HepG2 (cell line): ENCODE measurements around the gene SLC9A8. TPM values are rescaled to one million over a fixed set of nuclear protein-coding genes. Genes with fewer than 3 reads are reported as not detected.

Experiments
- ARNT ChIP-seq: fragments of 450-650 bp; IDR thresholded peaks from 2 replicates; pipeline ENCODE4 v1.6.1; 2017
- ATAD3A ChIP-seq: sonication (generic); formaldehyde crosslinking; IDR thresholded peaks from 2 replicates; pipeline ENCODE4 v1.4.0; 2020; ENCODE audit warnings: missing genetic modification reagents
- ELF4 ChIP-seq: sonication (generic); formaldehyde crosslinking; IDR thresholded peaks from 2 replicates; pipeline ENCODE4 v1.5.0; 2020; ENCODE audit warnings: missing genetic modification reagents, mild to moderate bottlenecking, moderate library complexity, borderline replicate concordance
- HCFC1 ChIP-seq: fragments of 150-350 bp; IDR thresholded peaks from 2 replicates; pipeline ENCODE4 v1.6.1; 2014; ENCODE audit warnings: low read depth, low read length
- HHEX ChIP-seq: IDR thresholded peaks from 2 replicates; pipeline ENCODE4 v1.6.1; 2016; ENCODE audit warnings: control low read depth
- KDM3A ChIP-seq: IDR thresholded peaks from 2 replicates; pipeline ENCODE4 v1.6.1; 2018; ENCODE audit warnings: low read depth, missing compliant biosample characterization
- POLR2AphosphoS2 ChIP-seq: IDR thresholded peaks from 2 replicates; pipeline ENCODE4 v1.6.1; 2011; ENCODE audit warnings: low read depth, low read length, improper control_type of control experiment
- PRPF4 ChIP-seq: fragments of 200-400 bp; formaldehyde crosslinking; IDR thresholded peaks from 2 replicates; pipeline ENCODE4 v1.6.1; 2016; ENCODE audit warnings: low read length, low read depth; ENCODE audit not compliant: poor library complexity, severe bottlenecking
- TEAD2 ChIP-seq: sonication (generic); formaldehyde crosslinking; IDR thresholded peaks from 2 replicates; pipeline ENCODE4 v1.9.0; 2021; ENCODE audit warnings: missing genetic modification reagents
- ZFAT ChIP-seq: sonication (generic); formaldehyde crosslinking; conservative IDR thresholded peaks from 2 replicates; pipeline ENCODE4 v1.8.1; 2023; ENCODE audit warnings: missing genetic modification reagents, inconsistent platforms
- ZKSCAN5 ChIP-seq: sonication (generic); formaldehyde crosslinking; IDR thresholded peaks from 2 replicates; pipeline ENCODE4 v1.5.1; 2020; ENCODE audit warnings: mild to moderate bottlenecking, missing genetic modification reagents
- ZNF136 ChIP-seq: sonication (generic); formaldehyde crosslinking; IDR thresholded peaks from 2 replicates; pipeline ENCODE4 v1.8.1; 2022; ENCODE audit warnings: low read depth, mild to moderate bottlenecking, moderate library complexity, missing genetic modification reagents
- ZNF331 ChIP-seq: sonication (generic); formaldehyde crosslinking; IDR thresholded peaks from 2 replicates; pipeline ENCODE4 v1.4.0; 2020; ENCODE audit warnings: missing genetic modification reagents
- ZNF335 ChIP-seq: sonication (generic); formaldehyde crosslinking; IDR thresholded peaks from 2 replicates; pipeline ENCODE4 v1.4.0; 2020; ENCODE audit warnings: missing genetic modification reagents
- ZNF441 ChIP-seq: sonication (generic); formaldehyde crosslinking; IDR thresholded peaks from 2 replicates; pipeline ENCODE4 v1.7.0; 2021; ENCODE audit warnings: missing genetic modification reagents, borderline replicate concordance
- ZNF674 ChIP-seq: sonication (generic); formaldehyde crosslinking; IDR thresholded peaks from 2 replicates; pipeline ENCODE4 v1.5.0; 2020; ENCODE audit warnings: low read depth, mild to moderate bottlenecking, missing genetic modification reagents
- polyA plus RNA-seq, 8 experiments: library from polyadenylated mRNA; depleted of rRNA in 3 of 8; stranded (reverse) in 7 of 8; unstranded in 1 of 8; fragments of >200 nt; fragmentation: Illumina TruSeq in 4 of 8; extraction: Trizol in 4 of 8; gene quantifications; 2 replicates each; pipeline versions ENCODE4 v1.2.1 to v1.2.3, GENCODE V29; 2011 to 2016; ENCODE audit warnings: low read depth in 4 of 8, missing spikeins in 1 of 8, mixed read lengths in 1 of 8; ENCODE audit not compliant: insufficient read depth in 1 of 8
- total RNA-seq, 5 experiments: library from RNA; depleted of rRNA; stranded (reverse); fragments of >200 nt; fragmentation: Illumina TruSeq; extraction: Trizol; gene quantifications; 2 replicates each; pipeline ENCODE4 v1.2.3, GENCODE V29; 2016; ENCODE audit warnings: low read depth in 1 of 5
- TF ChIP-seq, protein P1 (sequence below): IDR thresholded peaks from 2 replicates; pipeline ENCODE4 v1.6.1; 2016; ENCODE audit warnings: low read depth, borderline replicate concordance
- TF ChIP-seq, protein P2 (sequence below): IDR thresholded peaks from 2 replicates; pipeline ENCODE4 v1.6.1; 2012; ENCODE audit warnings: low read length, improper control_type of control experiment
- TF ChIP-seq, protein P3 (sequence below): sonication (generic); formaldehyde crosslinking; IDR thresholded peaks from 2 replicates; pipeline ENCODE4 v1.4.0; 2020; ENCODE audit warnings: missing genetic modification reagents, borderline replicate concordance
- TF ChIP-seq, protein P4 (sequence below): sonication (generic); formaldehyde crosslinking; IDR thresholded peaks from 2 replicates; pipeline ENCODE4 v1.4.0; 2020; ENCODE audit warnings: mild to moderate bottlenecking, missing genetic modification reagents, borderline replicate concordance

SLC9A8 gene
- total and polyA plus RNA-seq, 2 of the 13 experiments (the other 11 are each of a cell fraction or from before 2014, with no cell fraction given), result 4.1 to 7.4 TPM

DNA sequence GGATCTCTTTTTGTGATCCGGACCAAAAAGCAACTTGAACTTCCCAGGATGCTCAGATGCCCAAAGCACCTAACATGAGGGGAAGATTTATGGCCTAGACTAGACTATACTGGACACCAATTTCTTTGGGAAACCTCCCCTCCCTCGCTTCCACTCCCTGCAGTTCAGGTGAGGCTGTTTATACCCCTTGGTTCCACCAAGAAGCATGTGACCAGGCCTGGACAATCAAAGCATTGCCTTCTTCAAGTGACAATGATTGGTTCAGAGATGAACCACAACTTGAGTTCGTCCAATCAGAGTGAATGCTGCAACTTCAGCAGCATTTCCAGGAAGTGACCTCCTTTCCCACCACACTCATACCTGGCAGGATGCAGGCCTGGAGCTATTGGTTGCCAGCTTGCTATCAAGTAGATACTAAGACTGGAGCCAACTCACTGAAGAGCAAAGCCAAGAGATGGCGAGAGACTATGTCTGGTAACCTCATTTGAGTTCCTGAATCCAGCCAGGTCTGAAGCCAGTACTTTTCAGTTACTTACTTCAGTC, 45.6 kb upstream of the SLC9A8 start (continued):
- TF ChIP-seq KDM3A (no peak), ARNT (no peak), ELF4 (CRISPR knock-in tag) (0 out of 2 replicates have a peak, but pooled peaks have one; percentile 6), ZNF335 (CRISPR knock-in tag) (no peak), HCFC1 (no peak), ZNF674 (CRISPR knock-in tag) (no peak), ZKSCAN5 (no peak), ZNF136 (CRISPR knock-in tag) (no peak), TEAD2 (CRISPR knock-in tag) (no peak), ATAD3A (no peak), POLR2AphosphoS2 (no peak), PRPF4 (no peak), ZNF331 (CRISPR knock-in tag) (no peak), HHEX (CRISPR knock-in tag) (no peak), ZFAT (CRISPR knock-in tag) (no peak), ZNF441 (CRISPR knock-in tag) (no peak)
- TF ChIP-seq, protein P1, sequence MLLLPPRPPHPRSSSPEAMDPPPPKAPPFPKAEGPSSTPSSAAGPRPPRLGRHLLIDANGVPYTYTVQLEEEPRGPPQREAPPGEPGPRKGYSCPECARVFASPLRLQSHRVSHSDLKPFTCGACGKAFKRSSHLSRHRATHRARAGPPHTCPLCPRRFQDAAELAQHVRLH (CRISPR knock-in tag), result no peak
- TF ChIP-seq, protein P2, sequence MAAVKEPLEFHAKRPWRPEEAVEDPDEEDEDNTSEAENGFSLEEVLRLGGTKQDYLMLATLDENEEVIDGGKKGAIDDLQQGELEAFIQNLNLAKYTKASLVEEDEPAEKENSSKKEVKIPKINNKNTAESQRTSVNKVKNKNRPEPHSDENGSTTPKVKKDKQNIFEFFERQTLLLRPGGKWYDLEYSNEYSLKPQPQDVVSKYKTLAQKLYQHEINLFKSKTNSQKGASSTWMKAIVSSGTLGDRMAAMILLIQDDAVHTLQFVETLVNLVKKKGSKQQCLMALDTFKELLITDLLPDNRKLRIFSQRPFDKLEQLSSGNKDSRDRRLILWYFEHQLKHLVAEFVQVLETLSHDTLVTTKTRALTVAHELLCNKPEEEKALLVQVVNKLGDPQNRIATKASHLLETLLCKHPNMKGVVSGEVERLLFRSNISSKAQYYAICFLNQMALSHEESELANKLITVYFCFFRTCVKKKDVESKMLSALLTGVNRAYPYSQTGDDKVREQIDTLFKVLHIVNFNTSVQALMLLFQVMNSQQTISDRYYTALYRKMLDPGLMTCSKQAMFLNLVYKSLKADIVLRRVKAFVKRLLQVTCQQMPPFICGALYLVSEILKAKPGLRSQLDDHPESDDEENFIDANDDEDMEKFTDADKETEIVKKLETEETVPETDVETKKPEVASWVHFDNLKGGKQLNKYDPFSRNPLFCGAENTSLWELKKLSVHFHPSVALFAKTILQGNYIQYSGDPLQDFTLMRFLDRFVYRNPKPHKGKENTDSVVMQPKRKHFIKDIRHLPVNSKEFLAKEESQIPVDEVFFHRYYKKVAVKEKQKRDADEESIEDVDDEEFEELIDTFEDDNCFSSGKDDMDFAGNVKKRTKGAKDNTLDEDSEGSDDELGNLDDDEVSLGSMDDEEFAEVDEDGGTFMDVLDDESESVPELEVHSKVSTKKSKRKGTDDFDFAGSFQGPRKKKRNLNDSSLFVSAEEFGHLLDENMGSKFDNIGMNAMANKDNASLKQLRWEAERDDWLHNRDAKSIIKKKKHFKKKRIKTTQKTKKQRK, result no peak
- TF ChIP-seq, protein P3, sequence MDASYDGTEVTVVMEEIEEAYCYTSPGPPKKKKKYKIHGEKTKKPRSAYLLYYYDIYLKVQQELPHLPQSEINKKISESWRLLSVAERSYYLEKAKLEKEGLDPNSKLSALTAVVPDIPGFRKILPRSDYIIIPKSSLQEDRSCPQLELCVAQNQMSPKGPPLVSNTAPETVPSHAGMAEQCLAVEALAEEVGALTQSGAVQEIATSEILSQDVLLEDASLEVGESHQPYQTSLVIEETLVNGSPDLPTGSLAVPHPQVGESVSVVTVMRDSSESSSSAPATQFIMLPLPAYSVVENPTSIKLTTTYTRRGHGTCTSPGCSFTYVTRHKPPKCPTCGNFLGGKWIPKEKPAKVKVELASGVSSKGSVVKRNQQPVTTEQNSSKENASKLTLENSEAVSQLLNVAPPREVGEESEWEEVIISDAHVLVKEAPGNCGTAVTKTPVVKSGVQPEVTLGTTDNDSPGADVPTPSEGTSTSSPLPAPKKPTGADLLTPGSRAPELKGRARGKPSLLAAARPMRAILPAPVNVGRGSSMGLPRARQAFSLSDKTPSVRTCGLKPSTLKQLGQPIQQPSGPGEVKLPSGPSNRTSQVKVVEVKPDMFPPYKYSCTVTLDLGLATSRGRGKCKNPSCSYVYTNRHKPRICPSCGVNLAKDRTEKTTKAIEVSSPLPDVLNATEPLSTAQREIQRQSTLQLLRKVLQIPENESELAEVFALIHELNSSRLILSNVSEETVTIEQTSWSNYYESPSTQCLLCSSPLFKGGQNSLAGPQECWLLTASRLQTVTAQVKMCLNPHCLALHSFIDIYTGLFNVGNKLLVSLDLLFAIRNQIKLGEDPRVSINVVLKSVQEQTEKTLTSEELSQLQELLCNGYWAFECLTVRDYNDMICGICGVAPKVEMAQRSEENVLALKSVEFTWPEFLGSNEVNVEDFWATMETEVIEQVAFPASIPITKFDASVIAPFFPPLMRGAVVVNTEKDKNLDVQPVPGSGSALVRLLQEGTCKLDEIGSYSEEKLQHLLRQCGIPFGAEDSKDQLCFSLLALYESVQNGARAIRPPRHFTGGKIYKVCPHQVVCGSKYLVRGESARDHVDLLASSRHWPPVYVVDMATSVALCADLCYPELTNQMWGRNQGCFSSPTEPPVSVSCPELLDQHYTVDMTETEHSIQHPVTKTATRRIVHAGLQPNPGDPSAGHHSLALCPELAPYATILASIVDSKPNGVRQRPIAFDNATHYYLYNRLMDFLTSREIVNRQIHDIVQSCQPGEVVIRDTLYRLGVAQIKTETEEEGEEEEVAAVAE (CRISPR knock-in tag), result no peak
- TF ChIP-seq, protein P4, sequence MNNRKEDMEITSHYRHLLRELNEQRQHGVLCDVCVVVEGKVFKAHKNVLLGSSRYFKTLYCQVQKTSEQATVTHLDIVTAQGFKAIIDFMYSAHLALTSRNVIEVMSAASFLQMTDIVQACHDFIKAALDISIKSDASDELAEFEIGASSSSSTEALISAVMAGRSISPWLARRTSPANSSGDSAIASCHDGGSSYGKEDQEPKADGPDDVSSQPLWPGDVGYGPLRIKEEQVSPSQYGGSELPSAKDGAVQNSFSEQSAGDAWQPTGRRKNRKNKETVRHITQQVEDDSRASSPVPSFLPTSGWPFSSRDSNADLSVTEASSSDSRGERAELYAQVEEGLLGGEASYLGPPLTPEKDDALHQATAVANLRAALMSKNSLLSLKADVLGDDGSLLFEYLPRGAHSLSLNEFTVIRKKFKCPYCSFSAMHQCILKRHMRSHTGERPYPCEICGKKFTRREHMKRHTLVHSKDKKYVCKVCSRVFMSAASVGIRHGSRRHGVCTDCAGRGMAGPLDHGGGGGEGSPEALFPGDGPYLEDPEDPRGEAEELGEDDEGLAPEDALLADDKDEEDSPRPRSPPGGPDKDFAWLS, result no peak
